HepG2 (cell line): ENCODE measurements around the gene GNG13. TPM values are rescaled to one million over a fixed set of nuclear protein-coding genes. Genes with fewer than 3 reads are reported as not detected.
A peak's percentile ranks its signal among the peaks of the same experiment; 100 is the strongest.

ENCODE experiments used
- ATAC-seq: fragments of 200-7000 bp; cut with Tn5 transposase; 3 replicates; pipeline ENCODE4 v1.9.1; 2020; ENCODE audit warnings: mild to moderate bottlenecking, moderate library complexity
- Bru-seq: library from RNA; stranded (reverse); fragments of 400-500 nt; gene quantifications from one replicate; lab custom pipeline; 2021; lab: Mats Ljungman, UMichigan
- BruChase-seq, 2 experiments: library from RNA; stranded (reverse); fragments of 400-500 nt; gene quantifications; one replicate each; lab custom pipeline; 2021; lab: Mats Ljungman, UMichigan
- BruUV-seq: library from RNA; stranded (reverse); fragments of 400-500 nt; replicated peaks from 2 replicates; lab custom pipeline; 2021; lab: Mats Ljungman, UMichigan
- CTCF ChIA-PET: fragments of 300-600 bp; formaldehyde crosslinking; extraction: SDS; loops from one replicate; lab custom pipeline; 2021; ENCODE audit warnings: low total read pairs, inconsistent platforms, low intra/inter-chr PET ratio; lab: Yijun Ruan, JAX
- POLR2A ChIA-PET: fragments of 350-600 bp; sonication (Branson Sonifier 250); formaldehyde crosslinking; loops from one replicate; lab custom pipeline; 2020; ENCODE audit warnings: antibody characterized with exemption, inconsistent platforms; lab: Yijun Ruan, JAX
- DNase-seq: peaks from one replicate; pipeline ENCODE4 v3.0.0-alpha.2; 2015; ENCODE audit warnings: low spot score
- FAIRE-seq: peaks from 3 replicates; lab custom pipeline; 2011; peaks lifted over from hg19 to GRCh38; lab: Jason Lieb, UNC
- H2AFZ ChIP-seq: one replicate; pipeline ENCODE4 v1.6.1; 2011; ENCODE audit warnings: low read length, inconsistent platforms
- H3K27ac ChIP-seq: fragments of 300-600 bp; 3 replicates; pipeline ENCODE4 v1.8.0; 2011; ENCODE audit warnings: mixed run types, mild to moderate bottlenecking, mixed read lengths, low read length, inconsistent platforms; ENCODE audit not compliant: insufficient read depth; ENCODE audit errors: extremely low read length
- H3K27me3 ChIP-seq, 2 experiments: fragments of 200-600 bp in 1 of 2; 2 replicates in 1 of 2; 3 replicates in 1 of 2; pipeline versions ENCODE4 v1.6.0 to v1.8.0; 2011; ENCODE audit warnings: low read length in 2 of 2, mild to moderate bottlenecking in 2 of 2, moderate library complexity in 2 of 2, inconsistent platforms in 1 of 2; ENCODE audit not compliant: insufficient read depth in 2 of 2, control insufficient read depth in 1 of 2
- H3K36me3 ChIP-seq, 2 experiments: fragments of 200-600 bp in 1 of 2; replicated peaks in 1 of 2; 2 replicates in 1 of 2; 3 replicates in 1 of 2; pipeline versions ENCODE4 v1.5.1 to v1.8.0; 2011; ENCODE audit warnings: low read length in 2 of 2, inconsistent platforms in 1 of 2; ENCODE audit not compliant: insufficient read depth in 2 of 2, control insufficient read depth in 1 of 2
- H3K4me1 ChIP-seq: 2 replicates; pipeline ENCODE4 v1.5.1; 2012; ENCODE audit warnings: low read length, inconsistent platforms; ENCODE audit not compliant: insufficient read depth
- H3K4me2 ChIP-seq: 2 replicates; pipeline ENCODE4 v1.6.0; 2011; ENCODE audit warnings: low read depth, low read length, inconsistent platforms
- H3K4me3 ChIP-seq, 3 experiments: fragments of 200-600 bp in 1 of 3; sonication (generic), shearing (Covaris generic) in 1 of 3; replicated peaks in 1 of 3; 2 replicates each; pipeline ENCODE4 v1.5.1; 2011 to 2016; ENCODE audit warnings: low read length in 3 of 3, inconsistent platforms in 2 of 3, low read depth in 2 of 3, mild to moderate bottlenecking in 2 of 3, control low read depth in 1 of 3, mixed read lengths in 1 of 3; ENCODE audit not compliant: insufficient read depth in 1 of 3
- H3K79me2 ChIP-seq: one replicate; pipeline ENCODE4 v1.6.1; 2011; ENCODE audit warnings: low read length, inconsistent platforms; ENCODE audit not compliant: insufficient read depth
- H3K9ac ChIP-seq: 2 replicates; pipeline ENCODE4 v1.6.0; 2011; ENCODE audit warnings: mild to moderate bottlenecking, low read depth, low read length, inconsistent platforms; ENCODE audit not compliant: insufficient read depth
- H3K9me3 ChIP-seq: 2 replicates; pipeline ENCODE4 v1.5.1; 2012; ENCODE audit warnings: mild to moderate bottlenecking, low read length
- H4K20me1 ChIP-seq: 2 replicates; pipeline ENCODE4 v1.6.0; 2011; ENCODE audit warnings: inconsistent platforms, mild to moderate bottlenecking, low read length, moderate library complexity; ENCODE audit not compliant: insufficient read depth
- AGO2 ChIP-seq: fragments of 200-400 bp; formaldehyde crosslinking; optimal IDR thresholded peaks from 2 replicates; pipeline ENCODE3; 2017; ENCODE audit warnings: mild to moderate bottlenecking, low read depth, low read length, moderate library complexity
- AHR ChIP-seq: IDR thresholded peaks from 2 replicates; pipeline ENCODE4 v1.6.1; 2018; ENCODE audit warnings: missing genetic modification reagents, missing compliant biosample characterization
- ATRX ChIP-seq: sonication (generic); formaldehyde crosslinking; IDR thresholded peaks from 2 replicates; pipeline ENCODE4 v1.4.0; 2020; ENCODE audit warnings: missing genetic modification reagents, borderline replicate concordance
- EZH2 ChIP-seq: conservative IDR thresholded peaks from 2 replicates; pipeline ENCODE4 v1.6.1; 2012; ENCODE audit warnings: mild to moderate bottlenecking, low read depth, low read length, moderate library complexity
- KLF6 ChIP-seq: IDR thresholded peaks from 2 replicates; pipeline ENCODE4 v1.8.0; 2016; ENCODE audit warnings: missing biosample characterization, missing genetic modification reagents
- MLXIP ChIP-seq: sonication (generic); formaldehyde crosslinking; IDR thresholded peaks from 2 replicates; pipeline ENCODE4 v1.9.0; 2021; ENCODE audit warnings: missing genetic modification reagents, borderline replicate concordance
- ZNF317 ChIP-seq: sonication (generic); formaldehyde crosslinking; IDR thresholded peaks from 2 replicates; pipeline ENCODE4 v1.5.0; 2020; ENCODE audit warnings: mild to moderate bottlenecking, missing genetic modification reagents
- ZNF333 ChIP-seq: sonication (generic); formaldehyde crosslinking; IDR thresholded peaks from 2 replicates; pipeline ENCODE4 v1.4.0; 2020; ENCODE audit warnings: mild to moderate bottlenecking, missing genetic modification reagents, borderline replicate concordance
- ZNF512 ChIP-seq: sonication (generic); formaldehyde crosslinking; IDR thresholded peaks from 2 replicates; pipeline ENCODE4 v1.4.0; 2020; ENCODE audit warnings: mild to moderate bottlenecking, missing genetic modification reagents
- ZNF513 ChIP-seq: sonication (generic); formaldehyde crosslinking; conservative IDR thresholded peaks from 2 replicates; pipeline ENCODE4 v1.5.0; 2020; ENCODE audit warnings: missing genetic modification reagents
- WGBS: methylation state at CpG from one replicate; pipeline ENCODE4 v1.1.6; 2017; ENCODE audit warnings: low lambda C conversion rate; 5-methylcytosine and 5-hydroxymethylcytosine counted together
- in situ Hi-C: cut with HindIII; loops from 2 replicates; pipeline ENCODE4 v1.10.0; 2017; ENCODE audit warnings: low pct_unique_long_range_greater_than_20kb; ENCODE audit not compliant: extremely low pct_ligation_motif_present
- intact Hi-C: fragments of 100-400 bp; cut with micrococcal nuclease; formaldehyde crosslinking; loops from one replicate; pipeline ENCODE4 v1.10.0; 2022; ENCODE audit not compliant: unreplicated experiment
- long read RNA-seq, 2 experiments: library from RNA in 1 of 2; library from polyadenylated mRNA in 1 of 2; stranded (forward) in 1 of 2; unstranded in 1 of 2; transcript quantifications; one replicate each; pipeline ENCODE4 v2.0.0, GENCODE V29; 2019 to 2022
- polyA minus RNA-seq, 3 experiments: library from RNA; depleted of rRNA, polyadenylated mRNA; stranded (reverse); fragments of >200 nt; gene quantifications; 2 replicates each; pipeline ENCODE4 v1.2.3, GENCODE V29; 2011; ENCODE audit warnings: low replicate concordance in 1 of 3
- polyA plus RNA-seq, 8 experiments: library from polyadenylated mRNA; depleted of rRNA in 3 of 8; stranded (reverse) in 7 of 8; unstranded in 1 of 8; fragments of >200 nt; fragmentation: Illumina TruSeq in 4 of 8; extraction: Trizol in 4 of 8; gene quantifications; 2 replicates each; pipeline versions ENCODE4 v1.2.1 to v1.2.3, GENCODE V29; 2011 to 2016; ENCODE audit warnings: low read depth in 4 of 8, missing spikeins in 1 of 8, mixed read lengths in 1 of 8; ENCODE audit not compliant: insufficient read depth in 1 of 8
- total RNA-seq, 5 experiments: library from RNA; depleted of rRNA; stranded (reverse); fragments of >200 nt; fragmentation: Illumina TruSeq; extraction: Trizol; gene quantifications; 2 replicates each; pipeline ENCODE4 v1.2.3, GENCODE V29; 2016; ENCODE audit warnings: low read depth in 1 of 5

GNG13 gene
- total RNA-seq (2016; rRNA removed; fragmentation: Illumina TruSeq; extraction: Trizol) (not detected in 2 replicates), polyA plus RNA-seq (2011; rRNA removed) (not detected in 2 replicates), polyA minus RNA-seq (2011; rRNA and poly(A)+ RNA removed; ENCODE audit: low replicate concordance) (not detected in 2 replicates), Bru-seq, nascent RNA (not detected), BruChase-seq, experiment 1, labeled RNA remaining after a 6-hour chase (not detected), BruChase-seq, experiment 2, labeled RNA remaining after a 2-hour chase (not detected)
- total RNA-seq (2016; cell fraction: cytosol; rRNA removed; fragmentation: Illumina TruSeq; extraction: Trizol; ENCODE audit: low read depth): not detected in 2 replicates
- not detected in 2 replicates for total RNA-seq (2016; cell fraction: insoluble cytoplasmic fraction; rRNA removed; fragmentation: Illumina TruSeq; extraction: Trizol)
- total RNA-seq (2016; cell fraction: membrane; rRNA removed; fragmentation: Illumina TruSeq; extraction: Trizol): not detected in 2 replicates
- not detected in 2 replicates for total RNA-seq (2016; cell fraction: nucleus; rRNA removed; fragmentation: Illumina TruSeq; extraction: Trizol)
- not detected in 2 replicates for polyA plus RNA-seq (2011; cell fraction: cytosol; rRNA removed)
- polyA plus RNA-seq (2011; cell fraction: nucleus; rRNA removed): not detected in 2 replicates
- polyA plus RNA-seq (2012): not detected in 2 replicates
- not detected in 2 replicates for polyA plus RNA-seq (2016; cell fraction: cytosol; fragmentation: Illumina TruSeq; extraction: Trizol; ENCODE audit: low read depth)
- polyA plus RNA-seq (2016; cell fraction: insoluble cytoplasmic fraction; fragmentation: Illumina TruSeq; extraction: Trizol; ENCODE audit: low read depth): not detected in 2 replicates
- not detected in 2 replicates for polyA plus RNA-seq (2016; cell fraction: membrane; fragmentation: Illumina TruSeq; extraction: Trizol; ENCODE audit: low read depth)
- not detected in 2 replicates for polyA plus RNA-seq (2016; cell fraction: nucleus; fragmentation: Illumina TruSeq; extraction: Trizol; ENCODE audit: insufficient read depth, low read depth)
- polyA minus RNA-seq (2011; cell fraction: cytosol; rRNA and poly(A)+ RNA removed): not detected in 2 replicates
- not detected in 2 replicates for polyA minus RNA-seq (2011; cell fraction: nucleus; rRNA and poly(A)+ RNA removed)
- long read RNA-seq, experiment 1: 0 reads
- long read RNA-seq, experiment 2: 0 reads

- Histone ChIP-seq H3K36me3 (0 out of 5 replicates have a peak, but pooled peaks cover 1 to 2% of the 10 kb centered on the region in 2 experiments), H3K27me3 (peaks cover 22 to 44% of the 10 kb centered on the region in 2 experiments), H3K4me3 (no peak within 1 kb of the TSS), H3K4me2 (no peak within 1 kb of the TSS), H3K27ac (no peak within 1 kb of the TSS), H2AFZ (no peak within 1 kb of the TSS), H4K20me1 (no peaks in the 10 kb centered on the region), H3K9me3 (no peaks in the 10 kb centered on the region), H3K9ac (no peak within 1 kb of the TSS), H3K79me2 (no peaks in the 10 kb centered on the region), H3K4me1 (no peaks in the 10 kb centered on the region)
- BruUV-seq: no TSS peak
- FAIRE-seq: no peak
- POLR2A ChIA-PET: no interaction called here
- 48% methylated on average over 12 of the region's 57 CpGs for WGBS
- intact Hi-C loops (no loop called here), in situ Hi-C loops (loop anchor here (25.0 kb wide), 1 partner anchor 412 kb away; no protein-coding TSS in a partner anchor)
- ATAC-seq: no peak; the same call in none of the 3 replicates
- CTCF ChIA-PET: no interaction called here
- TF ChIP-seq ZNF513 (CRISPR knock-in tag) (no peak), ATRX (CRISPR knock-in tag) (no peak), EZH2 (0 out of 2 replicates have a peak, but pooled peaks have one; percentile 26), AGO2 (peak; percentile 68), ZNF333 (CRISPR knock-in tag) (no peak), AHR (no peak), ZNF317 (CRISPR knock-in tag) (no peak), KLF6 (CRISPR knock-in tag) (no peak), ZNF512 (CRISPR knock-in tag) (no peak), MLXIP (CRISPR knock-in tag) (no peak)
- no peak for DNase-seq
Measured at GRCh38 chr16:799948-800833, at the start of gene GNG13. Gene GNG13 (minus strand): TSS chr16:800734. CDS start chr16:799077, 1,657 bp downstream.
